DMS114 treated with DMSO at 0.1 percent for 48 hours (cell line): ENCODE results near the gene TNRC6C.
A peak's percentile ranks its signal among the peaks of the same experiment; 100 is the strongest.
"Not testable (repeated sequence)": the region's sequence is repeated elsewhere in the genome, so short reads cannot be mapped to it uniquely, and the experiment has no call there.

Experiments
- DNase-seq: peaks from one replicate; lab custom pipeline; 2025; ENCODE audit not compliant: unreplicated experiment; lab: John Stamatoyannopoulos, UW

The TNRC6C gene

GRCh38 chr17:78110363-78111015 lies 152.0 kb downstream of the TNRC6C start:
- no peak for DNase-seq

- DNase-seq = no peak
These were observed 152.7 kb downstream of the TNRC6C start for GRCh38 chr17:78111016-78111726.

GRCh38 chr17:78111727-78112517 lies 153.4 kb downstream of the TNRC6C start:
- no peak for DNase-seq

GRCh38 chr17:78112518-78113471 lies 154.3 kb downstream of the TNRC6C start:
- peak; percentile 16 for DNase-seq

GRCh38 chr17:78113804-78114785 lies 155.6 kb downstream of the TNRC6C start:
- DNase-seq = no peak

- no peak for DNase-seq
These were observed 156.6 kb downstream of the TNRC6C start for GRCh38 chr17:78114831-78115723.

GRCh38 chr17:78115803-78116202 lies 157.3 kb downstream of the TNRC6C start:
- DNase-seq = not testable (repeated sequence)

- DNase-seq = no peak
These were observed 157.9 kb downstream of the TNRC6C start for GRCh38 chr17:78116411-78116810.

- no peak for DNase-seq
These were observed 158.8 kb downstream of the TNRC6C start for GRCh38 chr17:78117027-78117981.

GRCh38 chr17:78118801-78119241 lies 160.3 kb downstream of the TNRC6C start:
- DNase-seq = no peak

GRCh38 chr17:78120537-78120936 lies 162.0 kb downstream of the TNRC6C start:
- no peak for DNase-seq

- DNase-seq = no peak
These were observed 162.7 kb downstream of the TNRC6C start for GRCh38 chr17:78120971-78121800.

- DNase-seq = no peak
These were observed 163.3 kb downstream of the TNRC6C start for GRCh38 chr17:78121801-78122215.

GRCh38 chr17:78122216-78122930 lies 163.9 kb downstream of the TNRC6C start:
- no peak for DNase-seq

GRCh38 chr17:78122931-78123249 lies 164.4 kb downstream of the TNRC6C start:
- no peak for DNase-seq
